Nephron progenitor cell (in vitro differentiated cells): ENCODE measurements around the gene PIP5K1B.

ENCODE experiments used
- DNase-seq: peaks from one replicate; pipeline ENCODE4 v3.0.0; 2021
- H3K27ac Mint-ChIP-seq: 2 replicates; pipeline ENCODE4 v1.8.0; 2021; ENCODE audit warnings: mild to moderate bottlenecking, moderate library complexity, mixed read lengths
- H3K27me3 Mint-ChIP-seq: 2 replicates; pipeline ENCODE4 v1.8.0; 2021; ENCODE audit warnings: mild to moderate bottlenecking, low read depth, mixed read lengths; ENCODE audit not compliant: poor library complexity
- H3K36me3 Mint-ChIP-seq: 2 replicates; pipeline ENCODE4 v1.8.0; 2021; ENCODE audit warnings: low read depth, mixed read lengths
- H3K4me1 Mint-ChIP-seq: 2 replicates; pipeline ENCODE4 v1.8.0; 2021; ENCODE audit warnings: mixed read lengths
- H3K4me3 Mint-ChIP-seq: 2 replicates; pipeline ENCODE4 v1.8.0; 2021; ENCODE audit warnings: mild to moderate bottlenecking, moderate library complexity, mixed read lengths
- H3K9me3 Mint-ChIP-seq: 2 replicates; pipeline ENCODE4 v1.8.0; 2021; ENCODE audit warnings: mild to moderate bottlenecking, moderate library complexity, mixed read lengths
- CTCF ChIP-seq: fragments of 200-600 bp; sonication (generic); IDR thresholded peaks from 2 replicates; pipeline ENCODE4 v1.5.0; 2021; ENCODE audit warnings: antibody characterized with exemption

Gene PIP5K1B

GRCh38 chr9:69004836-69005235 is 299.8 kb downstream of the PIP5K1B start:
- no peak overlapping the region for H3K4me3 Mint-ChIP-seq
- DNase-seq = no peak
- H3K9me3 Mint-ChIP-seq = no peaks in the 10 kb centered on the region
- H3K27me3 Mint-ChIP-seq = peaks cover 9% of the 10 kb centered on the region
- no peaks in the 10 kb centered on the region for H3K36me3 Mint-ChIP-seq
- H3K27ac Mint-ChIP-seq = no peak overlapping the region
- no peak for TF ChIP-seq CTCF
- peaks cover 22% of the 10 kb centered on the region for H3K4me1 Mint-ChIP-seq

- Mint-ChIP-seq H3K9me3 (peaks cover 4% of the 10 kb centered on the region), H3K27me3 (peaks cover 10% of the 10 kb centered on the region), H3K36me3 (no peaks in the 10 kb centered on the region), H3K4me3 (no peak overlapping the region), H3K27ac (no peak overlapping the region), H3K4me1 (peaks cover 19% of the 10 kb centered on the region)
- DNase-seq = no peak
- no peak for TF ChIP-seq CTCF
These were observed 304.7 kb downstream of the PIP5K1B start for GRCh38 chr9:69009708-69010107.

- Mint-ChIP-seq H3K4me3 (no peak overlapping the region), H3K4me1 (peaks cover 13% of the 10 kb centered on the region), H3K36me3 (no peaks in the 10 kb centered on the region), H3K9me3 (peaks cover 4% of the 10 kb centered on the region), H3K27me3 (peaks cover 3% of the 10 kb centered on the region), H3K27ac (no peak overlapping the region)
- no peak for DNase-seq
- no peak for TF ChIP-seq CTCF
These were observed 307.8 kb downstream of the PIP5K1B start for GRCh38 chr9:69012696-69013381.

- H3K4me3 Mint-ChIP-seq = no peak overlapping the region
- H3K27ac Mint-ChIP-seq = peak overlapping the region; percentile 36
- H3K4me1 Mint-ChIP-seq = peaks cover 13% of the 10 kb centered on the region
- TF ChIP-seq CTCF = no peak
- no peaks in the 10 kb centered on the region for H3K36me3 Mint-ChIP-seq
- peaks cover 4% of the 10 kb centered on the region for H3K9me3 Mint-ChIP-seq
- no peak for DNase-seq
- peaks cover 3% of the 10 kb centered on the region for H3K27me3 Mint-ChIP-seq
These were observed 308.3 kb downstream of the PIP5K1B start for GRCh38 chr9:69013382-69013727.

GRCh38 chr9:69014013-69014412 is 309.0 kb downstream of the PIP5K1B start, which contains the start of gene PRKACG:
PRKACG (minus strand) TSS chr9:69014113; CDS start chr9:69014092, 21 bp downstream.
- TF ChIP-seq CTCF = no peak
- no peaks in the 10 kb centered on the region for H3K36me3 Mint-ChIP-seq
- peaks cover 13% of the 10 kb centered on the region for H3K4me1 Mint-ChIP-seq
- no peak within 1 kb of the TSS for H3K4me3 Mint-ChIP-seq
- no peak for DNase-seq
- peak within 1 kb of the TSS; percentile 36 for H3K27ac Mint-ChIP-seq
- peaks cover 4% of the 10 kb centered on the region for H3K9me3 Mint-ChIP-seq
- H3K27me3 Mint-ChIP-seq = peaks cover 8% of the 10 kb centered on the region
